Loucy (cell line): Measurements from ENCODE around the gene MAGEF1.
"Not testable (repeated sequence)": the region's sequence is repeated elsewhere in the genome, so short reads cannot be mapped to it uniquely, and the experiment has no call there.

ENCODE experiments used
- CTCF ChIP-seq: fragments of 200-600 bp; sonication (generic); conservative IDR thresholded peaks from 2 replicates; pipeline ENCODE4 v1.5.1; 2014; ENCODE audit warnings: mild to moderate bottlenecking, antibody characterized with exemption, low read length
- EZH2phosphoT487 ChIP-seq: fragments of 200-600 bp; IDR thresholded peaks from 2 replicates; pipeline ENCODE4 v1.6.1; 2018; ENCODE audit warnings: antibody characterized with exemption, mild to moderate bottlenecking, moderate library complexity, borderline replicate concordance

GRCh38 chr3:184729154-184729553 lies 17.3 kb upstream of the MAGEF1 start:
- not testable (repeated sequence) for TF ChIP-seq CTCF, EZH2phosphoT487
